GM06990 (cell line): ENCODE measurements around the gene PSIP1.
"Not testable (repeated sequence)": the region's sequence is repeated elsewhere in the genome, so short reads cannot be mapped to it uniquely, and the experiment has no call there.

Source experiments
- DNase-seq: peaks from one replicate; pipeline ENCODE4 v3.0.0-alpha.2; 2011; ENCODE audit not compliant: insufficient read length; ENCODE audit errors: extremely low read depth
- H3K27me3 ChIP-seq: replicated peaks from 2 replicates; pipeline ENCODE4 v1.6.0; 2011; ENCODE audit warnings: low read length; ENCODE audit not compliant: control insufficient read depth, insufficient read depth
- H3K36me3 ChIP-seq: 2 replicates; pipeline ENCODE4 v1.5.1; 2011; ENCODE audit warnings: low read length; ENCODE audit not compliant: control insufficient read depth, insufficient read depth
- H3K4me3 ChIP-seq: replicated peaks from 2 replicates; pipeline ENCODE4 v1.5.1; 2011; ENCODE audit warnings: low read depth, mild to moderate bottlenecking, control low read depth, low read length
- CTCF ChIP-seq: IDR thresholded peaks from 2 replicates; pipeline ENCODE4 v1.5.1; 2011; ENCODE audit warnings: low read length, control low read depth, mild to moderate bottlenecking, inconsistent platforms; ENCODE audit not compliant: insufficient read depth, poor library complexity, severe bottlenecking

PSIP1 gene

GRCh38 chr9:15438891-15439290 lies 71.9 kb downstream of the PSIP1 start:
- H3K36me3 ChIP-seq, result peaks cover 6% of the 10 kb centered on the region
- H3K4me3 ChIP-seq, result no peak overlapping the region
- H3K27me3 ChIP-seq, result no peaks in the 10 kb centered on the region
- no peak for TF ChIP-seq CTCF
- DNase-seq, result no peak

- peaks cover 4% of the 10 kb centered on the region for H3K36me3 ChIP-seq
- TF ChIP-seq CTCF, result no peak
Measured at GRCh38 chr9:15433661-15434060, 77.1 kb downstream of the PSIP1 start.

GRCh38 chr9:15433191-15433590 lies 77.6 kb downstream of the PSIP1 start:
- H3K27me3 ChIP-seq, result no peaks in the 10 kb centered on the region
- no peak for TF ChIP-seq CTCF
- peaks cover 4% of the 10 kb centered on the region for H3K36me3 ChIP-seq
- H3K4me3 ChIP-seq, result no peak overlapping the region
- no peak for DNase-seq

More at GRCh38 chr9:15433661-15434060, 77.1 kb downstream of the PSIP1 start:
- Histone ChIP-seq H3K4me3 (no peak overlapping the region), H3K27me3 (no peaks in the 10 kb centered on the region)
- DNase-seq, result no peak

GRCh38 chr9:15430920-15431844 lies 79.6 kb downstream of the PSIP1 start:
- no peaks in the 10 kb centered on the region for H3K27me3 ChIP-seq
- H3K4me3 ChIP-seq, result no peak overlapping the region
- H3K36me3 ChIP-seq, result peaks cover 4% of the 10 kb centered on the region
- no peak for DNase-seq
- TF ChIP-seq CTCF, result no peak

- not testable (repeated sequence) for H3K4me3 ChIP-seq, DNase-seq, H3K27me3 ChIP-seq, H3K36me3 ChIP-seq
Measured at GRCh38 chr9:15427702-15428101, 83.1 kb downstream of the PSIP1 start.

GRCh38 chr9:15426019-15426418 lies 84.8 kb downstream of the PSIP1 start:
- Histone ChIP-seq H3K36me3 (peaks cover 3% of the 10 kb centered on the region), H3K27me3 (no peaks in the 10 kb centered on the region), H3K4me3 (peak overlapping the region; percentile 7; the same call in 1 of the 2 replicates)
- no peak for TF ChIP-seq CTCF
- peak; percentile 29 for DNase-seq
